ENCODE data around the gene FGF12.

Gene FGF12

GRCh38 chr3:192489579-192489978 is 237.8 kb downstream of the FGF12 start:
- DNase-seq: no peak

GRCh38 chr3:192487033-192487432 is 240.3 kb downstream of the FGF12 start:
- DNase-seq: no peak

GRCh38 chr3:192482809-192483208 is 244.5 kb downstream of the FGF12 start:
- DNase-seq: peak; percentile 60

GRCh38 chr3:192482391-192482790 is 244.9 kb downstream of the FGF12 start:
- DNase-seq: peak; percentile 58

GRCh38 chr3:192481638-192482037 is 245.7 kb downstream of the FGF12 start:
- peak; percentile 84 for DNase-seq

GRCh38 chr3:192467230-192468140 is 259.9 kb downstream of the FGF12 start:
- peak; percentile 28 for DNase-seq

GRCh38 chr3:192449036-192449435 is 278.3 kb downstream of the FGF12 start:
- no peak for DNase-seq

- no peak for DNase-seq
These were observed 281.3 kb downstream of the FGF12 start for GRCh38 chr3:192445770-192446644.

GRCh38 chr3:192444791-192445106 is 282.6 kb downstream of the FGF12 start:
- DNase-seq: no peak

GRCh38 chr3:192444096-192444790 is 283.1 kb downstream of the FGF12 start:
- peak; percentile 25 for DNase-seq

- DNase-seq: no peak
These were observed 292.1 kb downstream of the FGF12 start for GRCh38 chr3:192435241-192435640.

- no peak for DNase-seq
These were observed 293.2 kb downstream of the FGF12 start for GRCh38 chr3:192434186-192434585.

- no peak for DNase-seq
These were observed 293.6 kb downstream of the FGF12 start for GRCh38 chr3:192433704-192434103.

GRCh38 chr3:192422997-192423342 is 304.4 kb downstream of the FGF12 start:
- peak; percentile 35 for DNase-seq

GRCh38 chr3:192422321-192422996 is 304.9 kb downstream of the FGF12 start:
- peak; percentile 72 for DNase-seq

- no peak for DNase-seq
These were observed 308.0 kb downstream of the FGF12 start for GRCh38 chr3:192419312-192419711.

GRCh38 chr3:192417559-192418055 is 309.7 kb downstream of the FGF12 start:
- DNase-seq: no peak

- DNase-seq: no peak
These were observed 310.3 kb downstream of the FGF12 start for GRCh38 chr3:192417017-192417416.

GRCh38 chr3:192413461-192413860 is 313.9 kb downstream of the FGF12 start:
- no peak for DNase-seq

GRCh38 chr3:192410684-192410960 is 316.7 kb downstream of the FGF12 start:
- DNase-seq: no peak

GRCh38 chr3:192409838-192410683 is 317.3 kb downstream of the FGF12 start:
- DNase-seq: peak; percentile 39

All from NCI-H226 (cell line).